DMS 273 treated with DMSO at 0.1 percent for 48 hours (cell line): ENCODE data around the gene KCNQ1.

Experiments
- DNase-seq: peaks from one replicate; lab custom pipeline; 2025; lab: John Stamatoyannopoulos, UW

The KCNQ1 gene

GRCh38 chr11:2809854-2810253, 365.0 kb downstream of the KCNQ1 start:
- DNase-seq, result no peak

DNA sequence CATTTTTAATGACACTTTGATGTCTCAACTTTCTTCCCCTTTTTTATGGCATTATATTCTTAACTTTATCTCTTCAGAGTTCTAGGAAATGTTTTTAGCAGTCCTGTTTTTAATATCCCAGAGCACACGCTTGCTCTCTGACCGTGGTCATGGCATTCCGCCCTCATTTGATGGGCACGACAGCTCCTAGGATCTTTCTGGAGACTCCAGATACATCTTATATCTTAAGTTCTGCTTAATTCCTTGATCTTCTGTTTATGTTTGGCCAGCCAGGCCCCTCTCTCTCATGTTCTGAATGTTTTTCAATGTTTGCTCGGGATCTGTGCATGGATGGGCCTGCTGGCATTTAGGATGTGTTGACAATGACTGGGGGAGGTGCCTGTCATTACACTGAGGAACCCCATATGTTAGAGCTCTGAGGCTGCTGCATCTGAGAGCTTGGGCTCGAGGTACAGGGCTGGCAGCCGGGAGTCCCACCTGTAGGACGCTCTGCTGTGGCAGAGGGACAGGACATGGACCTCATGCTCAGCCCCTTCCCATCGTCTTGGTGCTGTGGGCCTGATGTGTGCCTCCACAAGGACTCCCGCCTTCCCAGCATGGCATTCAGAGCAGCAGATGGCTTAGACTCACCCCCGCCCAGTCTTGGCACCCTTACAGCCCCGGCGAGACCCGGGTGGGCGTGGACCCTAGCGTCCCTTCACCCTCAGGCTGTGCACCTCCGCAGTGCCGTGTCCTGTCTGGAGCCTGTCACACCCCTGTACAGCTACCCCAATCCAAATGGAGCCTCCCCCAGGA, 365.8 kb downstream of the KCNQ1 start:
- no peak for DNase-seq

GRCh38 chr11:2811206-2812091, 366.6 kb downstream of the KCNQ1 start:
- no peak for DNase-seq

DNA sequence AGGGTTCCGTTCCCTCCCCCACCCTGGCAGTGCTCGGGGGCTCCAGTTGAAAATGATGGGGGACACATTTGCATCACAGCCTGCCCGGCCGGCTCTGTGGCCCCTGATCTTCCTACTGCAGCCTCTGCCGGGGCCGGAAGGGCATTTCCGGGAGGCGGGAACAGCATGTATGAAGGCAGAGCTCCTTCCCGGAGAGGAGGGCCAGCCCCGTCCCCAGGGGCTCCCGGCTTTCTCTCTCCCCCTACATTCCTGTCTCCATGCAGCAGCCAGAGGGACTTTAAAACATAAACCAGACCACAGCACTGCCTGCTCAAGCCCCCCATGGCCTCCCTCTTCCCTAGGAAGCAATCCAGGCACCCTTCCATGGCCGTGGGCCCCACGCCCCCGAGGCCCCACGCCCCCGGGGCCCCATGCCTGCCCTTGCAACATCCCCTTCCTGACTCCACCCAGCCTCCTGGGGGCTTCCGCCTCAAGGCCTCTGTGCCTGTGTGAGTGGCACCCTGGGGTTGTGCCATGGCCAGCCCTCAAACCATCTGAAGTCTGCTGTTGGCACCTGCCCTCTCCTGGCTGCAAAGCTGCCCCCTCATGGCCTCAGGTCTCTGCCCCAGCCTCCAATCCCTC, 367.7 kb downstream of the KCNQ1 start:
- no peak for DNase-seq

DNA sequence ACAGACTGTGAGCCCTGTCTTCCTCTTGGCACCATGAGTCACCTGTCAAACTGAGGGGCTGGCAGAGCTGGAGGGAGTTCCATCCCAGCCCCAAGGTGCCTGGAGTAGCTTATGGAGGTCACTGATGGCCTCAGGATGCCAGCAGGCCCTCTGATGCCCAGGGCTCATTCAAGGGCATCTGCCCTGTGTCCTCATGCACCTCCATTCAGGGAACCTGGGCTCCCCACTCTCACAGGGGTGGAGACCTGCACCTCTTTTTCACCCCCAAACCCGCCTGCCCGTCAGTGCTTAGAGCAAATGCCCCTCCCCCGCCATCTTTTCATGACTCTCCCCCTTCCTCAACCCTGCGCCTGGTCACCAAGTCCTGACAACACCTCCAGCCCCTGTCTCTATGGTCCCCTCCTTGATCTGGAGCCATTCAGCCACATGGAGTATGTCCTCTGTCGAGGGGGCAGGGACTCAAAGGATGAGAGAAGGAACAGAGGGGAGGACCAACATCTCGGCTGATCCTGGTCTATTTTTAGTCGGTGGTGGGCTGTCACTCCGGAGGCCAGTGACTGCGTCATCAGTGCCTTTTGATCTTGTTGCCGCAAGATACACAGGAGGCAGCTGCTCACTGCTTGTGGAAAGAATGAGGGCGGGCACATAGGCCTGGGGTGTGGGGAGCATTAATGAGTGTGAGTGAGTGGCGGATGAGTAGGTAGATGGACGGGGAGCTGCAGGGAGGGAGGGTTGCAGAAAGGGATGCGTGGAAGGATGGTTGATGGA, 368.5 kb downstream of the KCNQ1 start:
- DNase-seq, result no peak

- DNase-seq, result no peak
Measured at GRCh38 chr11:2813968-2814367, 369.2 kb downstream of the KCNQ1 start.

GRCh38 chr11:2814751-2815150, 369.9 kb downstream of the KCNQ1 start:
- no peak for DNase-seq

- DNase-seq, result no peak
Measured at GRCh38 chr11:2815762-2816496, 371.1 kb downstream of the KCNQ1 start.

GRCh38 chr11:2816523-2816922, 371.7 kb downstream of the KCNQ1 start:
- DNase-seq, result no peak

DNA sequence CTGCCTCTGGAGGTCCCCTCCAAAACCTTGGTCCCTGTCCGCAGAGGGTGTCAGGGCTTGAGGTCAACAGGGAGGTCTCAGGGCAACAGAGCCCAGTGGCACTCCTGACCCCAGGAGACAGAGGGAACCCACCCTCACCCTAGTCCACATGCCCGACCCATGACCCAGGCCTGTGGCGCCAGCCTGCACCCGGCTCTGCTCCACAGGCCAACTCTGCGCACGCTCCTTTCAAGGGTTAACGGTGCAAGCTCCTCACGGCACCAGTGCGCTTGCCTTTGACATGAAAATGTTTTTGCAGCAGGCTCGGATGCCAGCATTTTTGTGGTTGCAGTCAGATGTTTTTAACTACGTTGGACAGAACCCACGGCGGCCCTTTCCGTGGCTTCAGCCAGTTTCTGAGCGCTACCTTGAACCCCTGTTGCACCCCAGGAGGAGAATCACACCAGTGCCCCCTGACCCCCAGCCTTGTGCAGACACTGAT, 372.2 kb downstream of the KCNQ1 start:
- no peak for DNase-seq

- DNase-seq, result no peak
Measured at GRCh38 chr11:2817431-2817830, 372.6 kb downstream of the KCNQ1 start.

GRCh38 chr11:2818021-2818420, 373.2 kb downstream of the KCNQ1 start:
- no peak for DNase-seq

- DNase-seq, result no peak
Measured at GRCh38 chr11:2818503-2818902, 373.7 kb downstream of the KCNQ1 start.

- no peak for DNase-seq
Measured at GRCh38 chr11:2819316-2819715, 374.5 kb downstream of the KCNQ1 start.

GRCh38 chr11:2820976-2821375, 376.2 kb downstream of the KCNQ1 start:
- no peak for DNase-seq

GRCh38 chr11:2821891-2822290, 377.1 kb downstream of the KCNQ1 start:
- no peak for DNase-seq

DNA sequence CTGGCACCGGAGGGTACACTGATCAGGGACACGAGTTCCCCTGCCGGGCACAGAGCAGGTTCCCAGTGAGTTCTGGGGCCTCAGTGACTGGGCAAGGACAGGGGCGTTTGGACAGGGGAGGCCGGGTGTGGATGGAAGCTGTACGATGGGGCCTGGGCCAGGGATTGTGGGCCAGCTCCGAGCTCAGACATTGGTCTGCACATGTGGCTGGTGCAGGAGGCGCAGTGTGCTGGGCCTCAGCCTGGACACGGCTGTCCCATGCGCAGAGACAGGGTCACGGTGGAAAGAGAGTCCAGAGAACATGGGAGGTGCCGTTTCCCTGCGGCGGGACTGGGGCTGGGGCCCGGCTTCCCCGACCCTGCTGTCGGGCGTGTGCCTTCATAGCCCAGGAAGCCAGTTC, 380.0 kb downstream of the KCNQ1 start:
- no peak for DNase-seq

DNA sequence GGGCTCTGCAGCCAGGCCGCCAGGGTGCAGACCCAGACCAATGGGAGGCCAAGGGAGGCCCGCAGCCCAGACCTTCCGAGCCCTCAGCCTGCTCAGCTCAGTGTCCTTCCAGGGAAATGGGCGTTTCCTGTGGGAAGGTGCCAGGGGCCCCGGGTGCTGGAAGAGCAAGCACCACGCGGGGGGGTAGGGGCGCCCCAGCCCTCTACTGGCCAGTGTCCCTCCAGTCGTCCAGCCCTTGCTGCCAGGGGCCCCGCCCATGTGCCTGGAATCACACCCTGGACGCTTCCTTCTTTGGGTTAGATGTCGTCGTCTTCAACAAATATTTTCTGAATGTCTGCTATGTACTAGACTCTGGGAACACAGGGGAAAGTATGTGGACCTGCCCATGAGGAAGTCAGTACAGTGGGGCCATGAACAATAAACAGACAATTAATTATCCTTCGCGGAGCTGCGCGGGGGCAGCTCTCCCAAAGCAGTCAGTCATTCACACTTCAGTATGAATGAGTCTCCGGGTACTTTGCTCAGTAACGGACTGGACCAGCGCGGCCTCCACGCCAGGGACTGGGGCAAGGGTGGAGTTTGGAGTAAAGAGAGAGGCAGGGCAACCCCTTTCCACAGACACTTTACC, 380.6 kb downstream of the KCNQ1 start:
- DNase-seq, result no peak

GRCh38 chr11:2825889-2826678, 381.3 kb downstream of the KCNQ1 start:
- DNase-seq, result no peak

GRCh38 chr11:2826679-2827056, 381.9 kb downstream of the KCNQ1 start:
- DNase-seq, result no peak
